Stimulated activated CD8-positive, alpha-beta memory T cell treated with anti-CD3 and anti-CD28 coated beads, Interleukin-2, amount 100 ng/mL, for 1 hour (primary cell): ENCODE results near the gene MED15.
"Not testable (repeated sequence)": the region's sequence is repeated elsewhere in the genome, so short reads cannot be mapped to it uniquely, and the experiment has no call there.

ENCODE experiments used
- DNase-seq, 2 donors: peaks; one replicate each; pipeline ENCODE4 v3.0.0-alpha.2; 2020; ENCODE audit warnings: low read depth in 2 of 2

MED15 gene

GRCh38 chr22:20600137-20600673 lies 92.8 kb downstream of the MED15 start:
- DNase-seq, result no peak

DNA sequence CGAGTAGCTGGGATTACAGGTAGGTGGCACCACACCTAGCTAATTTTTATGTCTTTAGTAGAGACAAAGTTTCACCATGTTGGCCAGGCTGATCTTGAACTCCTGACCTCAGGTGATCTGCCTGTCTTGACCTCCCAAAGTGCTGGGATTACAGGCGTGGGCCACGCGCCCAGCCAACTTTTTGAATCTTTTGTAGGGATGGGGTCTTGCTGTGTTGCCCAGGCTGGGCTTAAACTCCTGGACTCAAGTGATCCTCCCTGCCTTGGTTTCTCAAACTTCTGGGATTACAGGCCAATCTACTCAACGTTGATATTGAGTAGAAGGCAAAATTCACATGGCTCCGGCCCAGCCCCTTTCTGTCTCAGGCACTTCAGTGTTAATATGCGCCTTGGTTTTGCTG lies 93.9 kb downstream of the MED15 start:
- no peak for DNase-seq

- no peak for DNase-seq
These were observed 95.3 kb downstream of the MED15 start for GRCh38 chr22:20602609-20603164.

GRCh38 chr22:20604092-20604747 lies 96.8 kb downstream of the MED15 start:
- DNase-seq, result no peak

GRCh38 chr22:20604776-20605221 lies 97.4 kb downstream of the MED15 start:
- no peak for DNase-seq

GRCh38 chr22:20605328-20605727 lies 97.9 kb downstream of the MED15 start:
- no peak for DNase-seq

GRCh38 chr22:20606041-20606783 lies 98.8 kb downstream of the MED15 start:
- peak; percentile 39 to 55 for DNase-seq

GRCh38 chr22:20606784-20607128 lies 99.3 kb downstream of the MED15 start:
- no peak for DNase-seq

GRCh38 chr22:20607157-20607907 lies 99.9 kb downstream of the MED15 start:
- no peak for DNase-seq

DNA sequence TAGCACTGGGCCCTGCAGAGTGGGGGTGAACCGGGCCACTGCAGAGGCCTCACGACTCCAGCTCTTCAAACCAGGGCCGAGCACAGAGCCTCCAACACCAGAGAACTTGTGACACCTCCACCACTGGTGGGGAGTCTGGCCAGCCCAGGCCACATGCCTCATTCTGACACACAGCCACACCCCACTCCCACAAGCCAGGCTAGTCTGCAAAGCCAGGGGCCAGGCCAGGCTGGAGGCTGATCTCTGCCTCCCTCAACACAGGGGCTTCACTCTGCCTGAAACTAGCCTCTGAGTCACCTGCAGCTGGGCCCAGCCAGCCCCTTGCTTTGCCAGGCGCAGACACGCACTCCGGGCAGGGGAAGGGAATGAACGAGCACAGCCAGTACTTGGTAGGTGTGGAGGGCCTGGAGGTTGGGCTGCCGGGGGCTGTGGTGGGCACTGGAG lies 102.9 kb downstream of the MED15 start:
- no peak for DNase-seq

GRCh38 chr22:20610757-20611156 lies 103.3 kb downstream of the MED15 start:
- no peak for DNase-seq

GRCh38 chr22:20611418-20611817 lies 104.0 kb downstream of the MED15 start:
- no peak for DNase-seq

DNA sequence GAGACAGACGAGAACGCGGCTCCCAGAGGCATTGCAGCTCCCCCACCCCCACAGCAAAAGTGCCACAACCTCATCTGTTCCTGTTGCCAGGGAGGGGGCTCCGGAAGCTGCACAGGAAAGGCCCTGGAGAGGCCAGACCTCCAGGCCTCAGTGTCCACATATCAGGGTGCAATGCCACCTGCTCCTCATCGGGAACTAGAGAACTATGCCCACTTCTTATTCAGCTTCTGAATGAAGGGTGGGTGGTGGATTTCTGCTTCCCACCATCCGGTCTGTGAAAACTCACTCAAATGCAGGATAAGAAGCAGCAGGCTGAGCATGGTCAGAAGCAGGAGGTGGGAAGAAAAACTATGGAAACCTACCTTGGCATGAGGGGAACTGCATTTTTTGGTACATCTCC lies 105.9 kb downstream of the MED15 start:
- DNase-seq, result no peak

- DNase-seq, result no peak
These were observed 107.6 kb downstream of the MED15 start for GRCh38 chr22:20615021-20615420.

DNA sequence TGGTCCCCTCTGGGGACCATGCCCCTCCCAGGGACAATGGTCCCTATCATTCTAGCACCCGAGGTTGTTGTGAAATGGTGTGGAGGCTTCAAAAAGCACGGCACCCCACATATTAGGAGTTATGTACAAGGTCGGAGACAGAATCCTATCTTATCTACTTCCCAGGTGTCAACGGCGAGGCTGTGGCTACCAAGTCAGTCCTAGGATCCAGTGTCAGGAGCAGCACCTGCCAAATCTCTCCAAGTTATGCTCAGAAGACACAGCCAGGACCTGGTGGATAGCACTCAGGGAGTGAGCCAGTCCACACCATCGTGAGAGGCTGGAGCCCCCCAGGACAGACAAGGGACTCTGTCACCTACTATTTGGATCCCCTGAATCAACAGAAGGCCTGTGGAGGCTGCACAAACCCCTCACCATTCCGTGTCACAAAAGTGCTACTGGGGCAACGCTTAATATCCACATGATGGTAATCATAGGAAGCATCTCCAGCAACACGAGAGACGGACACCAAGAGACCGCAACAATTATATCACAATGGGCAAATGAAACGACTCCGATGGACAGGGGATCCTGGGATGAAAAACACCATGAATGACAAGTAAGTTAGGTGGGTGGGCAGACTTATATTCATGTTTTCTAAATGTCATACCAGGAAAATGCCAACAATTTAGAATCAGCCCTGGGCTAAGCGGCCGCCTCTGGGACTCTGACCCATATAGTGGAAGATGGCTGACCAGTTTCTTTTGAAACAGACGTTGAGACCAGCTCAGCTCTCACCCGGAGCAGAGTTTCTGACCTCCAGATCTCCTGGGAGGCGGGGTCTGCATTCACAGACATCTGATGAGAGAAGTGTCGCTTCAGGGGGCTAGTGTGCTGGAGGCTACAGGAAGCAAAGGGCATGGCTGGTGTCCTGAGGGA lies 108.4 kb downstream of the MED15 start:
- DNase-seq, result no peak

DNA sequence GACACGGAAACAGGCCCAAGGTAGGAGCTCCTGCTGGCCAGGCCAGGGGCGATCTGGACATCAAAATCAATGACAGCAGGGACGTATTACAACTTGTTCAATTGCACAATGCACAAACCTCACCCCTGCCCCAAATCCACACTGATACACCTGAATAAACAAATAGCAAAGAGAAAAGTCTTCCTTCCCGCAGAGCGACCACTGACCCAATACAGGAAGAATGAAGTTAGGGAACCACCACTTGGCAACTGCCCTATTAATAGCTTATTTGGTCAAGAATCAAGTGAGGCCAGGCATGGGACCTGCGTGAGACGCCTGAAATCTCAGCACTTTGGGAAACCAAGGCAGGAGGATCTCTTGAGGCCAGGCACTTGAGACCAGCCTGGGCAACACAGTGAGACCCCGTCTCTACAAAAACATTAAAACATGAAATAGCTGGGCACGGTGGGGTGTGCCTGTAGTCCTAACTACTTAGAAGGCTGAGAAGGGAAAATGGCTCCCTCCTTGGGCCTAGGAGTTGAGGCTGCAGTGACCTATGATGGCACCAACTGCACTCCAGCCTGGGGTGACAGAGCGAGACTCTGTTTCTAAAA lies 109.1 kb downstream of the MED15 start:
- no peak for DNase-seq

- DNase-seq, result no peak
These were observed 111.1 kb downstream of the MED15 start for GRCh38 chr22:20618488-20618887.

DNA sequence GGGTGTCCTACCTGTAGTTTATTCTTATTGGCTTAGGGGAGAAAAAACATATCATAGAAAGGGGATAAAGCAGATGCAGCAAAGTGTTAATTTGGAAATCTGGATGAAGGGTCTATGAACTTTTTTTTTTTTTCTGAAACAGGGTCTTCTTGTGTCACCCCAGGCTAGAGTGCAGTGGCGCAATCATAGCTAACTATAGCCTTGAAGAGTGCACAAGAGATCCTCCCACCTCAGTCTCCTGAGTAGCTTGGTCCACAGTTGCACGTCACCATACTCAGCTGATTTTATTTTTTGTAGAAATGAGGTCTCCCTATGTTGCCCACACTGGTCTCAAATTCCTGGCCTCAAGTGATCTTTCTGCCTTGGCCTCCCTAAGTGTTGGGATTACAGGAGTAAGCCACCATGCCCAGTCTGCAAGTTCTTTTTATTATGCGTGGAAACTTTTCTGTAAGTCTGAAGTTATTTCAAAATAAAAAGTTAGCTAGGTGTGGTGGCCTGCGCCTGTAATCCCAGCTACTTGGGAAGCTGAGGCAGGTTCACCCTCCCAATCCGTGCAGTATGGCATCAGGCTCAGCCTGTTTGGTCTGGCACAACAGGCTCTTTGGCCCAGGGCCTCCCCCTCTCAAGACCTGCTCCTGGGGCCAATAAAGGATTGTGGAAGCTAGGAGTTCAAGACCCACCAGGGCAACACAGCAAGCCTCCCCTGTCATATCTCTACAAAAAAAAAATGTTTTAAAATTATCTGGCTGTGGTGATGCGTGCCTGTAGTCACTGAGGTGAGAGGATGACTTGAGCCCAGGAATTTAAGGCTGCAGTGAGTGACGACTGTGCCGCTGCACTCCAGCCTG lies 111.9 kb downstream of the MED15 start:
- no peak for DNase-seq

GRCh38 chr22:20619893-20620194 lies 112.4 kb downstream of the MED15 start:
- not testable (repeated sequence) for DNase-seq

- DNase-seq, result no peak
These were observed 113.8 kb downstream of the MED15 start for GRCh38 chr22:20621162-20621561.
